ENCODE results near the gene EEF1G. TPM values are rescaled to one million over a fixed set of nuclear protein-coding genes. Genes with fewer than 3 reads are reported as not detected.

Gene EEF1G
- total and polyA plus RNA-seq, 11 donors = 549 to 1,190 (median 929) TPM

GRCh38 chr11:62595124-62595523, 21.4 kb upstream of the EEF1G start:
- intact Hi-C loops (cut with DNase I) = loop anchor here in 1 of 10 donors (10.0 kb wide), 1 partner anchor 100 kb away; no protein-coding TSS in a partner anchor
- TF ChIP-seq POLR2A (IDR thresholded peaks at IDR 0.05) (no peak), CTCF (IDR thresholded peaks at IDR 0.05) (no peak)
- no peak overlapping the region for H3K27ac ChIP-seq
- peaks cover 7 to 50% (median 36%) of the 10 kb centered on the region in 12 donors for H3K4me1 ChIP-seq
- ATAC-seq (no peak), DNase-seq (peak in 1 of 5 donors; percentile 23)
- no peaks in the 10 kb centered on the region for H3K9me3 ChIP-seq
- 80 to 90% (median 87%) methylated on average over 8 of the region's 8 CpGs for WGBS, 4 donors
- H3K36me3 ChIP-seq = peaks cover 0 to 64% (median 51%) of the 10 kb centered on the region in 9 donors
- no peak overlapping the region for H3K4me3 ChIP-seq
- no peaks in the 10 kb centered on the region for H3K27me3 ChIP-seq

- WGBS, 4 donors = 53 to 59% (median 55%) methylated on average over 13 of the region's 13 CpGs
- Histone ChIP-seq H3K4me3 (no peak overlapping the region), H3K27ac (peak overlapping the region in 3 of 12 donors; percentile 96 to 98 (median 98)), H3K27me3 (no peaks in the 10 kb centered on the region), H3K36me3 (peaks cover 0 to 61% (median 56%) of the 10 kb centered on the region in 9 donors), H3K4me1 (peaks cover 5 to 42% (median 25%) of the 10 kb centered on the region in 12 donors), H3K9me3 (no peaks in the 10 kb centered on the region)
- ATAC-seq (peak in 1 of 4 donors; percentile 12), DNase-seq (peak; percentile 66 to 87 (median 77))
- no peak for TF ChIP-seq POLR2A (IDR thresholded peaks at IDR 0.05)
- peak; percentile 23 to 65 (median 52) for TF ChIP-seq CTCF (IDR thresholded peaks at IDR 0.05)
- intact Hi-C loops (cut with DNase I) = loop anchor here in 2 of 10 donors (2.0 to 10.0 kb wide), 3 partner anchors 101 to 269 kb away; no protein-coding TSS in a partner anchor
Measured at GRCh38 chr11:62593434-62594044, 19.8 kb upstream of the EEF1G start.

- no peak for TF ChIP-seq CTCF (IDR thresholded peaks at IDR 0.05)
- TF ChIP-seq POLR2A (IDR thresholded peaks at IDR 0.05) = no peak
- no peaks in the 10 kb centered on the region for H3K27me3 ChIP-seq
- DNase-seq (peak in 1 of 5 donors; percentile 13), ATAC-seq (no peak)
- no peak overlapping the region for H3K4me3 ChIP-seq
- H3K9me3 ChIP-seq = no peaks in the 10 kb centered on the region
- H3K4me1 ChIP-seq = peaks cover 5 to 40% (median 23%) of the 10 kb centered on the region in 12 donors
- peak overlapping the region; percentile 68 to 98 (median 94) for H3K27ac ChIP-seq
- H3K36me3 ChIP-seq = peaks cover 0 to 61% (median 56%) of the 10 kb centered on the region in 9 donors
- intact Hi-C loops (cut with DNase I) = loop anchor here in 2 of 10 donors (2.0 to 10.0 kb wide), 3 partner anchors 102 to 269 kb away; no protein-coding TSS in a partner anchor
- WGBS, 4 donors = 74 to 85% (median 78%) methylated on average over 8 of the region's 8 CpGs
Measured at GRCh38 chr11:62592989-62593421, 19.3 kb upstream of the EEF1G start.

GRCh38 chr11:62592146-62592815, 18.6 kb upstream of the EEF1G start:
- no peaks in the 10 kb centered on the region for H3K27me3 ChIP-seq
- H3K4me3 ChIP-seq = peak overlapping the region; percentile 25 to 97 (median 77)
- DNase-seq (no peak), ATAC-seq (peak in 2 of 4 donors; percentile 7 to 21)
- peaks cover 0 to 61% (median 56%) of the 10 kb centered on the region in 9 donors for H3K36me3 ChIP-seq
- H3K9me3 ChIP-seq = no peaks in the 10 kb centered on the region
- intact Hi-C loops (cut with DNase I) = loop anchor here in 2 of 10 donors (2.0 to 10.0 kb wide), 3 partner anchors 103 to 270 kb away; no protein-coding TSS in a partner anchor
- 9 to 16% (median 11%) methylated on average over 13 to 17 of the region's 17 CpGs for WGBS, 4 donors
- no peak for TF ChIP-seq POLR2A (IDR thresholded peaks at IDR 0.05)
- TF ChIP-seq CTCF (IDR thresholded peaks at IDR 0.05) = peak in 1 of 12 donors; percentile 7
- H3K27ac ChIP-seq = peak overlapping the region; percentile 68 to 98 (median 94)
- peaks cover 5 to 40% (median 23%) of the 10 kb centered on the region in 12 donors for H3K4me1 ChIP-seq
